Left colon (tissue), 2 donors: ENCODE measurements around the gene DHRS7C. TPM values are rescaled to one million over a fixed set of nuclear protein-coding genes. Genes with fewer than 3 reads are reported as not detected.
"Not testable (repeated sequence)": the region's sequence is repeated elsewhere in the genome, so short reads cannot be mapped to it uniquely, and the experiment has no call there.

Source experiments
- ATAC-seq: fragments of 200-7000 bp; cut with Tn5 transposase; one replicate; pipeline ENCODE4 v1.9.1; 2020; ENCODE audit warnings: mild to moderate bottlenecking, moderate library complexity
- DNase-seq, 2 donors: peaks; one replicate each; pipeline ENCODE4 v3.0.0-alpha.2; 2020
- intact Hi-C, 2 donors: fragments of 100-400 bp; cut with DNase I in 1 of 2; cut with micrococcal nuclease in 1 of 2; formaldehyde crosslinking; loops; one replicate each; pipeline versions ENCODE4 v1.11.2 to v1.14.0; 2022; cut with DNase I, micrococcal nuclease
- total RNA-seq, 2 donors: library from RNA; stranded (reverse); fragmentation: NEBNext Ultra II Directional; extraction: Animal tissue kit (Norgen Biotek cat#: 25700); gene quantifications; one replicate each; pipeline ENCODE4 v1.2.1, GENCODE V29; 2021
- donor health status: DM: no; HTN: no; CAD: no.
- donor health status: DM: yes; HTN: yes; CAD: no.

DHRS7C gene
- total RNA-seq, 2 donors from 2014 or later: 0.31 to 0.36 TPM

DNA sequence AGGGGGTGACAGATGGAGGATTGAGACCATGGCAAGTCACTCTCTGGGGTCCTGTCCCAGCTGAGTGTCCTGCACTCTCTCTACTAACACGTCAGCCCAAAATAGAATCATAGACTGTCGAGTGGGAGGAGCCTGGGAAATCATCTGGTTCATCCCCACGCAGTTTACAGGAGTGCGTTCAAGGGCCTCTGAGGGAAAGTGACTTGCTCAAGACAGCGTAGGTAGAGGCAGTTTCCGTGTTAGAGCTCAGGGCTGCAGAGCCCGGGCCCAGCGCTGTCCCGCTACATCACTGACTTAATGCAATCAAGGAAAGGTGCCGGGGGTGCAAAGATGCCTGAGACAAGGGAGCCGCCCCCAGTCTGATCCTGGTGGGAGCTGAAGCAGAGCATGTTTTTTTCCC is 20.1 kb upstream of the DHRS7C start:
- intact Hi-C loops: no loop called here
- no peak for DNase-seq
- no peak for ATAC-seq

- no peak for ATAC-seq
- intact Hi-C loops: no loop called here
- no peak for DNase-seq
Measured at GRCh38 chr17:9811086-9811485, 19.7 kb upstream of the DHRS7C start.

DNA sequence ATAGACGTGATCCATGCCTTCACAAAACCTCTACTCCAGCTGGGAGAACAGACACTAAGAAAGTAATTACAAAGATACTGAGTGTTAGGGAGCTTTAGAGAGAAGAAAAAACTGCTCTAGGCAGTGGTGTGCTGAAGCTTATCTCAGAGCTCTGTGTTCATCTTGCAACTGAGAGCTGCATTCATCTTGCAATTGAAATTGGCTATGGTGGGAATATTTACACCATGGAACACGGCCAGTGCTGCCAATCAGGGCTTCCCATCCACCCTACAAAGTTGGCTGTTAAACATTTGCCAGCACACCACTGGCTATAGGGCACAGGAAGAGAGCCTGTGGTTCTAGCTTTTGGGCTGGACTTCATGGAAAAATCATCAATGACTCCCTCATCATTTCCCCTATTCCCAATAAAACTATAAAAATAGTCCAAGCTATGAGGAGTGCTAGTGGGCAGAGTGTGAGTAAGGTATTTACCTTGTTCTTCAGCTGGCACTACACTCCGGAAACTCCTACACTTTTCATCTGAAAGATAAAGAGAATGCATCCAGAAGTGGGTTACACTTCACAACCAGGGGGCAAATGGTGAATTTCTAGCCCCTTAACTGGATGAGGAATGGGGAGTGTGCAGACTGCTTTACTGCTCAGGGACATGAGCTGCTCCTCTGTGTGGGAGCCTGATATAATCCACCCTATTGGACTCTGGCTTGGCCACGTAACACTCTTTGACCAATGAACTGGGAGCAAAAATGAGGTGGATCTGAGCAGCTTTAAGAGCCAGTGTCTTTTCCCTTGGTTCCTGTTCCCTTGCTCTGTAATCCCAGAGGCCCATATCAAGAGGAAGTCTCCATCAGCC is 18.9 kb upstream of the DHRS7C start:
- DNase-seq: no peak
- no peak for ATAC-seq
- intact Hi-C loops: no loop called here

- intact Hi-C loops: loop anchor here in 1 of 2 donors (10.0 kb wide), 1 partner anchor 75 kb away; no protein-coding TSS in a partner anchor
- DNase-seq (no peak), ATAC-seq (no peak)
Measured at GRCh38 chr17:9809409-9809808, 18.0 kb upstream of the DHRS7C start.

DNA sequence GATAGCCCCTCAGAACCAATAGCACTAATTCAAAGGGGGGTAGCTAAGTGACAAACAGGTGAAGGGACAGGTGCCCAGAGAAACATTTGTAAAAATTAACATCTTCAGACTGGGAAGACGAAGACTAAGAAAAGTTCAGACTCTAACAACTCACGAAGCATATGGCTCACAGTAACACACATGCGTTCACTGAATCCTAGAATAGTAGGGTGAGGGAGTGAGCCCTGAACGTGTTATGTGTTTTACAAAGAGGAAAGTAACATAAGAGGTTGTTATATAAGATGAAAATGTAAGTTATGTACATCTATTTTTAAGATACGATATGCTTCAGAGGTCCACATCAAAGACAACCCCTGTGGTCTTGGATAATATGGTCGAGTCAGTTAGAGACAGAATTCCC is 15.3 kb upstream of the DHRS7C start:
- no peak for ATAC-seq
- intact Hi-C loops: loop anchor here in 1 of 2 donors (10.0 kb wide), 1 partner anchor 78 kb away; no protein-coding TSS in a partner anchor
- no peak for DNase-seq

DNA sequence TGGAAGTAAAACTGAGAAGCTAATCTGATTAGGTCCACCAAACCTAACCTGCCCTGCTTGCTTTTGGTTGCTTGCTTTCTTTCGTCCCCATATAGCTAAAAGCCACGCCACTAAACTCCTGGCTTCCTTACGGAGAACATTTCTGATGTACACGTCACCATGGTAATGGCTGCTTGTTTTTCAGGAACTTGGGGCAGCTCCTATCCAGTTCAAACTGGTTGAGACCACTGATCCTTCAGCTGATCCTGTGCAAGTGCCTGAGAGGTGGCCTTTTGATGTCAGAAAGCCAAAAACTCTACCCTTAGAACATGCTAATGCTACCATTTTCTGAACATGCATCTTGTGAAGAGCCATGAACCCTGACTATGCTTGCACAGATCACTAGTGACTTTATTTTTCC is 14.4 kb upstream of the DHRS7C start:
- intact Hi-C loops: loop anchor here in 1 of 2 donors (10.0 kb wide), 1 partner anchor 79 kb away; no protein-coding TSS in a partner anchor
- no peak for DNase-seq
- no peak for ATAC-seq

- no peak for ATAC-seq
- intact Hi-C loops: loop anchor here in 1 of 2 donors (10.0 kb wide), 1 partner anchor 82 kb away; no protein-coding TSS in a partner anchor
- DNase-seq: no peak
Measured at GRCh38 chr17:9802697-9803096, 11.3 kb upstream of the DHRS7C start.

DNA sequence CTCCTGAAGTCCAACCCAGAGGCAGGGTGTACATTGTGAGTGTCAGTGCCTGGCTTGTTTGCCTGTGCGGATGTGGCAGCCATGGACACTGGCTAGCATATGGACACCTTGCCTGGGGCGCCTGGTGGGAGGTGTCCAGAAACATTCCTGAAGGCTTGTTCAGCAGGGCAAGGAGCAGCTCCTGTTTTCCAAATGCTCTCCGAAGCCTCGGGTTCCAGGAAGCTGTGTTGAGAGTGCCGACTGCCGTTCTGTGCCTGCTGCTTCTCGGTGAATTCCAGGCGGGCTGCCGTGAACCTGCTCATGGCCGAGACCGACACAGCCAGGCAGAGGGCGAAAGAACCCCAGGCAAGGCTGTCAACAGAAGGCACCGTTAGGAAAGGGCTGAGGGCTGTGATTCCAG is 10.9 kb upstream of the DHRS7C start:
- intact Hi-C loops: loop anchor here in 1 of 2 donors (10.0 kb wide), 1 partner anchor 83 kb away; no protein-coding TSS in a partner anchor
- no peak for ATAC-seq
- DNase-seq: no peak

- ATAC-seq: no peak
- intact Hi-C loops: loop anchor here in 1 of 2 donors (10.0 kb wide), 1 partner anchor 83 kb away; no protein-coding TSS in a partner anchor
- no peak for DNase-seq
Measured at GRCh38 chr17:9801505-9801904, 10.1 kb upstream of the DHRS7C start.

- intact Hi-C loops: no loop called here
- ATAC-seq: no peak
- no peak for DNase-seq
Measured at GRCh38 chr17:9798724-9799123, 7.3 kb upstream of the DHRS7C start.

DNA sequence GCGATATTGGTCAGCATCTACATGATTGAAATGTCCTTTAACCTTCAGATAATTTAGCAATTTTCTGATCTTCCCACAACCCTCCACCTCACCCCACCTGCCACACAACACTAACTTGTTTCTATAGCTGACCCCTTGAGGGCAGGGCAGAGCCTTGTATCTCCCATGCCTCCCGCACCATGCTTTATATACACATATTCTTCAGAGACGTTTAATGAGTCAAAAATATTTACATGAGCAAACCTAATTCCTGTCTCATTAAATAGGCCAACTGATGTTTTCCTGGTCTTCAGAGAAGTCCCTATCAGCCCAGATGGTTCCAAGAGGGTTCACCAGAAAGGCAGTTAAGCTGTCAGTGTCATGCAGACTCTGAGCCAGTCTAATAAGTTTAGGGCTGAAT is 6.6 kb upstream of the DHRS7C start:
- ATAC-seq: no peak
- no peak for DNase-seq
- intact Hi-C loops: no loop called here

DNA sequence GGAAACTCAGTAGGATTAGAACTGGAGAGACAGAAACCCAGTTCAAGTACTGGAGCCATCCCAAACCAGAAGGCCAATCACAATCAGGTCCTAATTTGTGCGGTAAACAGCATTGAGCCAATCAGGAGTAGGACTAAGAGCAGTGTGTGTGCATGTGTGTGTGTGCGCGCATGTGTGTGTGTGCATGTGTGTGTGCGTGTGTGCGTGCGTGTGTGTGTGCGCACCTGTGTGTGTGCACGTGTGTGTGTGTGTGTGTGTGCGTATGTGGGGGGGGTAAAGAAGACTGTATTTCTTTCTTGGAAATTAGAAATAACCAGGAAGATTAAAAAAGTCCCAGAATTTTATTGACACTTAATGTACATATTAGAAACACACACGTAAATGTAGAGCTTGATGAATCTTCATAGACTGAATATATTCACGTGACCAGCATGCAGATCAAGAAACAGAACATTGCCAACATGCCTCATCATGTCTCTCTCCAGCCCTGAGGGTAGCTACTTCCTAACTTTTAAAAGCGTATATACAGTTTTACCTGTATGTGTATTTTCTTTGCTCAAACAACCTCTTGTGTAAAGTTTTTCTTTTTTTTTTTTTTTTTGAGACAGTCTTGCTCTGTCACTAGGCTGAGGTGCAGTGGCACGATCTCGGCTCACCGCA is 919 bp upstream of the DHRS7C start:
- intact Hi-C loops: no loop called here
- ATAC-seq: no peak
- no peak for DNase-seq

- ATAC-seq: no peak
- intact Hi-C loops: no loop called here
Measured at GRCh38 chr17:9790316-9790715, 1.1 kb downstream of the DHRS7C start.

DNA sequence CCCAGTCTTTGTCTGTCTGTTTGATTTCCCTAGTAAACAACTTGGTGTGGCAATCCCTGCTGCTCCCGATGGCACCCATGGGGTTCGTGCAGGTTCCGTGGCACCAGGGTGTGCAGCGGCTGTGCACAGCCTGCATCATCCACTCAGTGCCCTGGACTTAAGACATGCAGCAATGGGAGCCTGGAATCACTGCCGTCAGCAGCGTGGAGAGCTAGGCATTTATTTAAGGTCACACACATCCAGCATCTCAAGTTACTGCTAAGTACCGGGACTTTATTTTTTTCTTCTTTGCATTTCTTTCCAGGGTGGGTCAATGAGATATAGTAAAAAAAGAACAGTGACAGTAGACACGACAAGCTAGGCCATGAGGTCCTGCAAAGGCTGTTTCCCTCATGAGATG is 2.8 kb downstream of the DHRS7C start:
- ATAC-seq (no peak), DNase-seq (no peak)
- intact Hi-C loops: no loop called here

More at GRCh38 chr17:9790316-9790715, 1.1 kb downstream of the DHRS7C start:
- no peak for DNase-seq

GRCh38 chr17:9784544-9784943 is 6.8 kb downstream of the DHRS7C start:
- DNase-seq: no peak
- no peak for ATAC-seq
- intact Hi-C loops: no loop called here

- ATAC-seq, DNase-seq, intact Hi-C loops: not testable (repeated sequence)
Measured at GRCh38 chr17:9783465-9783864, 7.9 kb downstream of the DHRS7C start.

DNA sequence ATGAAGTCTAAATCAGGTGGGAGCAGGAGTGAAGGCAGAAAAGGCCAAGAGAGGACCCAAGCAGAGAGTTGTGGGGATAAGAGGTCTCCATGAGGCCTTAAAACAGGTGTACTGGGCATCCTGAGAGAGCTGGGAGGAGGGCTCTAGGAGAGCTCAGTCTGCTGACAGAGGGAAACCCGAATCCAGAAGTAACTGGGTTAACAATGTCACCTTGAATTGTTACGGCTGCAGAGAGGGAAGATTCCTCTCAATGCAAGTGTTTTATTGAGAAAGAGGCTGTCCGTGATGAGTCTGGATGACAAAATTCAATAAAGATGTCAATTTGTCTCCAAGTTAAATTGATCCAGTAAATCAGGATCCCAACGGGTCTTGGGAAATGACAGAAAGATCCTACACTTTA is 8.3 kb downstream of the DHRS7C start:
- DNase-seq (no peak), ATAC-seq (no peak)
- intact Hi-C loops: no loop called here

GRCh38 chr17:9780552-9780951 is 10.8 kb downstream of the DHRS7C start:
- intact Hi-C loops: no loop called here
- no peak for DNase-seq
- ATAC-seq: no peak

DNA sequence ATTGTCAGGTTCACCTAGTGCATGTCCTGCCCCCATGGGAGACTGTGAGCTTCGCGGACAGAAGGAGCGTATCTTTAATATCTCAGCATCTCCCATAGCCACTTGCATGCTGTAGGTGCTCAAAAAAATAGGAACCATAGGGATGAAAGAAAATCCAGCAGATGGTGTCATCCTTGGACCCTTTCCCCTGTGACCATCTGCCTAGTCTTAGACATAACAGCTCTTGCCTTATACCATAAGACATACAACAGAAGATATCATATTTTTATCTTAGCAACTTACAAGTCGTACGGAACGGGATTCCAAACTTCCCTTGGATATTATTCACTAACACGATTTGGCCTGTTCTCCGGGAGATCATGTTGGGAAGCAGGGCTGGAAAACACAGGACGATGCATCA is 14.5 kb downstream of the DHRS7C start:
- DNase-seq (no peak), ATAC-seq (no peak)
- intact Hi-C loops: no loop called here

DNA sequence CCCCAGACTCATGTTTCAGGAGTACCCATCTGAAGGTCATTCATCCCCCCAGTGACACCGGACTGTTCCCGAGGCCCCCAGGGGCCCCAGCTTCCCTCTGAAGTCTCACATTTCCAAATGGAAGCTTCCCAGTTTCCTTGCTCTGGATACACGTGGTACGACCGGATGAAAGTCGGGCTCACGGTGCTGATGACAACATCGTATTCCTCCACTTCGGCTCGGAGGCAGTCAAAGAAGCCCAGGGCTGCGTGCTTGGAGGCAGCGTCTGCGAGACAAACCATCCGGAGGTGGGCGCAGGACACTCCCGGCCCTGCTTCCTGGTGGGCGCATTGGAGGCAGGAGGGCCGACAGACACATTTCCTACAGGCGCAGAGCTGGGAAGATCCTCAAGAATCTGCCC is 18.7 kb downstream of the DHRS7C start:
- intact Hi-C loops: no loop called here
- ATAC-seq: no peak
- no peak for DNase-seq
